T-helper 17 cell (primary cell): Measurements from ENCODE around the gene TDRD3. TPM values are rescaled to one million over a fixed set of nuclear protein-coding genes. Genes with fewer than 3 reads are reported as not detected.
"Not testable (repeated sequence)": the region's sequence is repeated elsewhere in the genome, so short reads cannot be mapped to it uniquely, and the experiment has no call there.

Experiments
- ATAC-seq: fragments of 150-1000 bp; cut with Tn5 transposase; 2 replicates; pipeline ENCODE4 v1.10.0; 2021; ENCODE audit warnings: mild to moderate bottlenecking, moderate library complexity
- DNase-seq, 3 donors: peaks; one replicate each; pipeline versions ENCODE4 v3.0.0 to v3.0.0-alpha.2; 2020 to 2021
- H3K9me3 ChIP-seq: one replicate; pipeline ENCODE4 v1.7.0; 2013; ENCODE audit warnings: low read length, mild to moderate bottlenecking; ENCODE audit not compliant: control insufficient read depth, poor library complexity, severe bottlenecking
- H3K27ac Mint-ChIP-seq: one replicate; pipeline ENCODE4 v1.8.0; 2022; ENCODE audit warnings: mild to moderate bottlenecking, moderate library complexity, mixed read lengths
- H3K27me3 Mint-ChIP-seq: one replicate; pipeline ENCODE4 v1.8.0; 2022; ENCODE audit warnings: mixed read lengths
- H3K36me3 Mint-ChIP-seq: one replicate; pipeline ENCODE4 v1.8.0; 2022; ENCODE audit warnings: low read depth, mixed read lengths
- H3K4me1 Mint-ChIP-seq: one replicate; pipeline ENCODE4 v1.8.0; 2022; ENCODE audit warnings: mild to moderate bottlenecking, mixed read lengths
- H3K4me3 Mint-ChIP-seq: one replicate; pipeline ENCODE4 v1.8.0; 2022; ENCODE audit warnings: mild to moderate bottlenecking, moderate library complexity, mixed read lengths
- total RNA-seq, 4 donors: library from RNA in 2 of 4; stranded (reverse) in 2 of 4; gene quantifications; one replicate each; pipeline ENCODE4 v1.2.3 and lab custom pipeline; 2022 to 2026

TDRD3 gene
- total RNA-seq, 2 donors from 2014 or later = 25.4 to 27.4 TPM

GRCh38 chr13:60379282-60379681 lies 17.7 kb upstream of the TDRD3 start:
- not testable (repeated sequence) for H3K36me3 Mint-ChIP-seq, H3K4me1 Mint-ChIP-seq, H3K9me3 ChIP-seq, H3K27me3 Mint-ChIP-seq, H3K4me3 Mint-ChIP-seq, ATAC-seq, DNase-seq
- peak overlapping the region; percentile 21 for H3K27ac Mint-ChIP-seq

GRCh38 chr13:60379837-60380565 lies 17.0 kb upstream of the TDRD3 start:
- no peak for DNase-seq
- H3K36me3 Mint-ChIP-seq = peaks cover 3% of the 10 kb centered on the region
- peaks cover 9% of the 10 kb centered on the region for H3K27me3 Mint-ChIP-seq
- H3K27ac Mint-ChIP-seq = no peak overlapping the region
- no peaks in the 10 kb centered on the region for H3K4me1 Mint-ChIP-seq
- H3K4me3 Mint-ChIP-seq = no peak overlapping the region
- H3K9me3 ChIP-seq = no peaks in the 10 kb centered on the region
- no peak for ATAC-seq

GRCh38 chr13:60384911-60385310 lies 12.1 kb upstream of the TDRD3 start:
- Mint-ChIP-seq H3K27me3 (peaks cover 22% of the 10 kb centered on the region), H3K36me3 (no peaks in the 10 kb centered on the region), H3K4me1 (no peaks in the 10 kb centered on the region), H3K4me3 (no peak overlapping the region), H3K27ac (no peak overlapping the region)
- DNase-seq = no peak
- no peak for ATAC-seq
- H3K9me3 ChIP-seq = no peaks in the 10 kb centered on the region

- Mint-ChIP-seq H3K27me3 (peaks cover 22% of the 10 kb centered on the region), H3K4me3 (no peak overlapping the region), H3K27ac (no peak overlapping the region), H3K36me3 (no peaks in the 10 kb centered on the region), H3K4me1 (no peaks in the 10 kb centered on the region)
- ATAC-seq (no peak), DNase-seq (no peak)
- no peaks in the 10 kb centered on the region for H3K9me3 ChIP-seq
These were observed 10.8 kb upstream of the TDRD3 start for GRCh38 chr13:60386250-60386649.

- Mint-ChIP-seq H3K4me3 (no peak overlapping the region), H3K36me3 (no peaks in the 10 kb centered on the region)
- ATAC-seq = no peak
These were observed 4.9 kb upstream of the TDRD3 start for GRCh38 chr13:60392131-60392530.

GRCh38 chr13:60395971-60396782 lies 843 bp upstream of the TDRD3 start:
- peak overlapping the region; percentile 91 for H3K4me3 Mint-ChIP-seq
- H3K9me3 ChIP-seq = no peaks in the 10 kb centered on the region
- peaks cover 11% of the 10 kb centered on the region for H3K4me1 Mint-ChIP-seq
- no peaks in the 10 kb centered on the region for H3K36me3 Mint-ChIP-seq
- DNase-seq = peak; percentile 73 to 82 (median 80)
- peak; percentile 83 for ATAC-seq
- H3K27me3 Mint-ChIP-seq = no peaks in the 10 kb centered on the region
- H3K27ac Mint-ChIP-seq = peak overlapping the region; percentile 95

More at GRCh38 chr13:60392131-60392530, 4.9 kb upstream of the TDRD3 start:
- Mint-ChIP-seq H3K4me1 (peaks cover 3% of the 10 kb centered on the region), H3K27me3 (no peaks in the 10 kb centered on the region), H3K27ac (no peak overlapping the region)
- H3K9me3 ChIP-seq = no peaks in the 10 kb centered on the region
- no peak for DNase-seq

GRCh38 chr13:60397704-60398378 lies 821 bp downstream of the TDRD3 start:
- H3K9me3 ChIP-seq = no peaks in the 10 kb centered on the region
- Mint-ChIP-seq H3K4me1 (peaks cover 15% of the 10 kb centered on the region), H3K4me3 (peak overlapping the region; percentile 94), H3K27ac (peak overlapping the region; percentile 95), H3K27me3 (no peaks in the 10 kb centered on the region), H3K36me3 (no peaks in the 10 kb centered on the region)
- ATAC-seq = no peak
- DNase-seq = peak in 1 of 3 donors; percentile 19

GRCh38 chr13:60398379-60398891 lies 1.4 kb downstream of the TDRD3 start:
- ATAC-seq (no peak), DNase-seq (no peak)
- Mint-ChIP-seq H3K27me3 (no peaks in the 10 kb centered on the region), H3K4me1 (peaks cover 18% of the 10 kb centered on the region), H3K36me3 (peaks cover 1% of the 10 kb centered on the region), H3K27ac (peak overlapping the region; percentile 95), H3K4me3 (peak overlapping the region; percentile 94)
- no peaks in the 10 kb centered on the region for H3K9me3 ChIP-seq

GRCh38 chr13:60398907-60399589 lies 2.0 kb downstream of the TDRD3 start:
- Mint-ChIP-seq H3K36me3 (peaks cover 2% of the 10 kb centered on the region), H3K27me3 (no peaks in the 10 kb centered on the region), H3K4me1 (peaks cover 19% of the 10 kb centered on the region), H3K4me3 (peak overlapping the region; percentile 94), H3K27ac (peak overlapping the region; percentile 95)
- no peaks in the 10 kb centered on the region for H3K9me3 ChIP-seq
- DNase-seq = no peak
- ATAC-seq = no peak

GRCh38 chr13:60402022-60402421 lies 5.0 kb downstream of the TDRD3 start:
- DNase-seq (no peak), ATAC-seq (no peak)
- Mint-ChIP-seq H3K27me3 (no peaks in the 10 kb centered on the region), H3K4me3 (no peak overlapping the region), H3K4me1 (peaks cover 27% of the 10 kb centered on the region), H3K27ac (no peak overlapping the region), H3K36me3 (peaks cover 2% of the 10 kb centered on the region)
- no peaks in the 10 kb centered on the region for H3K9me3 ChIP-seq

GRCh38 chr13:60407095-60407494 lies 10.1 kb downstream of the TDRD3 start:
- peaks cover 37% of the 10 kb centered on the region for H3K4me1 Mint-ChIP-seq

GRCh38 chr13:60407852-60408251 lies 10.8 kb downstream of the TDRD3 start:
- H3K36me3 Mint-ChIP-seq, H3K4me3 Mint-ChIP-seq, H3K27me3 Mint-ChIP-seq, H3K9me3 ChIP-seq, H3K27ac Mint-ChIP-seq, DNase-seq, ATAC-seq: not testable (repeated sequence)
- H3K4me1 Mint-ChIP-seq = peaks cover 38% of the 10 kb centered on the region

More at GRCh38 chr13:60407095-60407494, 10.1 kb downstream of the TDRD3 start:
- Mint-ChIP-seq H3K36me3 (peaks cover 3% of the 10 kb centered on the region), H3K4me3 (no peak overlapping the region), H3K27me3 (no peaks in the 10 kb centered on the region), H3K27ac (no peak overlapping the region)
- ATAC-seq (no peak), DNase-seq (no peak)
- no peaks in the 10 kb centered on the region for H3K9me3 ChIP-seq
